GM20000 (cell line): Measurements from ENCODE around the gene TENM3.
"Not testable (repeated sequence)": the region's sequence is repeated elsewhere in the genome, so short reads cannot be mapped to it uniquely, and the experiment has no call there.

Experiments
- DNase-seq: peaks from one replicate; pipeline ENCODE4 v3.0.0; 2012; ENCODE audit warnings: low spot score
- CTCF ChIP-seq: IDR thresholded peaks from 2 replicates; pipeline ENCODE4 v1.5.1; 2012; ENCODE audit warnings: mild to moderate bottlenecking, control low read depth; ENCODE audit errors: extremely low read depth, missing control alignments

The TENM3 gene

GRCh38 chr4:182243204-182243603 lies at the start of gene TENM3:
Gene TENM3, plus strand, starts transcription at chr4:182243402. Its CDS starts 80,619 bp downstream, at chr4:182324021.
- not testable (repeated sequence) for DNase-seq

DNA sequence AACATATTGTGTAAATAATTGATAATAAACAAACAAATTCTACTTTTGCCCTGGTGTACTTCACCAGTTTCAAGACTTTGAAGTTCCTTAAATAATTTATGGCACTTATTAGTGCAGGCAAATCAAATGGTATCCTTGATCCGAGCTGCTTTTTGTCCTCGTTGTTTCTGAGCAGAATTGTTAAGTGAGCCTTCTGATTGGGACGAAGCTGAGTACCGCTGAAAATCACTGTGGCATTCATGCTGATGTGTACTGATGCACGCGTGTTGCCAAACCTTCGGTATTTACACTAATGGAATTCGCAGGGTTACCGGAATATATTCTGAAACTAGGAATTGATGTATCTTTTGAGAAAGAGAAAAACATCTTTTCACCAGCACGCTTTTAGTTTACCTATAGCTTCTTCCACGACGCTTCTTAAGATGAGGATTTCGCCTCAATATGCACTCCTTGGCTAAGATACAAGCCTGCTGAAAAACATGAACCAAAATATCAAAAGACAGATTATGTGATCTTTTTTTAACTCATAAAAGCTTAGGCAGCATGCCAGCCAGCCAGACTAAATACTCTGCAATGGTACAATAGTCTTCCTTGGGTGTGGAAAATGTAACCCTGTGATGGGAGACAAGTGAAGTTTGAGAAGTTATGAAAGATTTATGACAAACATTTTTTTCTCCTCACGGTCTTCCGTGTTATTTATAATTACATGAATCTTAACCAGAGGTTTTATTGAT lies 48.9 kb upstream of the TENM3 start:
- DNase-seq: no peak
- TF ChIP-seq CTCF: no peak

- no peak for TF ChIP-seq CTCF
- no peak for DNase-seq
These were observed 45.6 kb upstream of the TENM3 start for GRCh38 chr4:182197611-182198010.

DNA sequence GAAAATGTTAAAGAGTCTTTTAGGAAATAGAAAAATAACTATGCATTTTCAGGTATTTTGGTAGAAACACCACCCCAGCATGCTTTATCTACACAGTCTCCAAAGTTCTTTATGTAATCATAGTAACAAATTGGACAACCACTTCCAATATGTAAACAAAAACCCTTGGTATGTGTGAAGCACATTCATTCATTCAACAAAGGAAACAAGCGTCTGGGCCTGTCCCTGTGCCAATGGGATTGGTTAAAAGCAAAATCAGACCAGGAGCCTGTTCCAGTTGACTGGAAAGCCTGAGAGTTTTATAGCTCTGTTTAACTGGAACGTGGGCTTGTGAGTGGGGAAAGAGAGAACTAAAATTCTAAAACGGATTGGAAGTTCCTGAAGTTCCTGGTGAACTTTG lies 41.3 kb upstream of the TENM3 start:
- TF ChIP-seq CTCF: no peak
- no peak for DNase-seq

- no peak for DNase-seq
These were observed 40.6 kb upstream of the TENM3 start for GRCh38 chr4:182202650-182203049.

GRCh38 chr4:182203872-182204411 lies 39.3 kb upstream of the TENM3 start:
- TF ChIP-seq CTCF: no peak
- no peak for DNase-seq

More at GRCh38 chr4:182202650-182203049, 40.6 kb upstream of the TENM3 start:
- no peak for TF ChIP-seq CTCF

DNA sequence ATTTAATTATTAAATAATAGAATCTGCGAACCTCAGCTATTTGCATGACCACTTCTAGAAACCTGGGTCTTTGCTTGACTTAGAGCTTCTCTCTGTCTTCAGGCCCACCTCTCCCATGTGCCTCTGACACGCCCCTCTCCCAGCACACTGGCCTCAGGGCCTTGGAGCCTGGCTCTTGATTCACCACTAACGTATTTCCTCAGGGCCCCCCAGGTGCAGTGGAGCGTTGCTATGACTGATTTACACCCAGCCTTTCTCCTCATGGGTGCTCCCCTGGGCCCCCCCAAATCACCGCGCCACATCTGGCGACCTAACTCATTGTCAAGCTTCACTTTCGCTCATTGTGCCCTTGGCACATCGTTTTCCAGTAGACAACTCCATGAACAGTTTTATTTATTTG lies 37.9 kb upstream of the TENM3 start:
- no peak for DNase-seq
- TF ChIP-seq CTCF: no peak

GRCh38 chr4:182206266-182206665 lies 36.9 kb upstream of the TENM3 start:
- no peak for TF ChIP-seq CTCF
- no peak for DNase-seq
